ENCODE measurements around the gene ZRANB2. TPM values are rescaled to one million over a fixed set of nuclear protein-coding genes. Genes with fewer than 3 reads are reported as not detected.

Gene ZRANB2
- total RNA-seq, 2 donors from 2014 or later: 56.3 to 86.7 TPM

- H3K4me3 ChIP-seq: no peak overlapping the region
- no peak overlapping the region for H3K9ac ChIP-seq (ENCODE audit: low read depth in 2 of 2, low read length in 2 of 2)
- no peaks in the 10 kb centered on the region for H3K4me1 ChIP-seq
- intact Hi-C loops (cut with DNase I): no loop called here
- TF ChIP-seq CTCF (IDR thresholded peaks at IDR 0.05): no peak
- H3K27me3 ChIP-seq: peaks cover 19% of the 10 kb centered on the region
- no peak overlapping the region for H3K27ac ChIP-seq
- H3K9me3 ChIP-seq: no peaks in the 10 kb centered on the region
- H3K36me3 ChIP-seq: no peaks in the 10 kb centered on the region
- no peak for DNase-seq
These were observed 36.0 kb downstream of the ZRANB2 start for GRCh38 chr1:71044833-71045232.

GRCh38 chr1:71043065-71043464, 37.8 kb downstream of the ZRANB2 start:
- no peaks in the 10 kb centered on the region for H3K4me1 ChIP-seq
- H3K9me3 ChIP-seq: no peaks in the 10 kb centered on the region
- TF ChIP-seq CTCF (IDR thresholded peaks at IDR 0.05): no peak
- intact Hi-C loops (cut with DNase I): no loop called here
- peaks cover 18% of the 10 kb centered on the region for H3K27me3 ChIP-seq
- no peak overlapping the region for H3K4me3 ChIP-seq
- H3K36me3 ChIP-seq: no peaks in the 10 kb centered on the region
- DNase-seq: no peak
- H3K9ac ChIP-seq (ENCODE audit: low read depth in 2 of 2, low read length in 2 of 2): no peak overlapping the region
- H3K27ac ChIP-seq: no peak overlapping the region

- Histone ChIP-seq H3K27ac (no peak overlapping the region), H3K9me3 (no peaks in the 10 kb centered on the region), H3K4me3 (no peak overlapping the region), H3K27me3 (peaks cover 5% of the 10 kb centered on the region), H3K4me1 (no peaks in the 10 kb centered on the region), H3K9ac (ENCODE audit: low read depth in 2 of 2, low read length in 2 of 2) (no peak overlapping the region), H3K36me3 (no peaks in the 10 kb centered on the region)
- intact Hi-C loops (cut with DNase I): no loop called here
- no peak for DNase-seq
- TF ChIP-seq CTCF (IDR thresholded peaks at IDR 0.05): no peak
These were observed 39.0 kb downstream of the ZRANB2 start for GRCh38 chr1:71041806-71042205.

- no peak for TF ChIP-seq CTCF (IDR thresholded peaks at IDR 0.05)
- DNase-seq: no peak
- no peak overlapping the region for H3K27ac ChIP-seq
- H3K36me3 ChIP-seq: no peaks in the 10 kb centered on the region
- no peaks in the 10 kb centered on the region for H3K9me3 ChIP-seq
- H3K27me3 ChIP-seq: no peaks in the 10 kb centered on the region
- no peaks in the 10 kb centered on the region for H3K4me1 ChIP-seq
- no peak overlapping the region for H3K4me3 ChIP-seq
- no peak overlapping the region for H3K9ac ChIP-seq (ENCODE audit: low read depth in 2 of 2, low read length in 2 of 2)
- intact Hi-C loops (cut with DNase I): no loop called here
These were observed 41.1 kb downstream of the ZRANB2 start for GRCh38 chr1:71039661-71040262.

GRCh38 chr1:71038942-71039341, 41.9 kb downstream of the ZRANB2 start:
- Histone ChIP-seq H3K9ac (ENCODE audit: low read depth in 2 of 2, low read length in 2 of 2) (no peak overlapping the region), H3K27ac (no peak overlapping the region), H3K27me3 (no peaks in the 10 kb centered on the region), H3K4me1 (no peaks in the 10 kb centered on the region), H3K9me3 (no peaks in the 10 kb centered on the region), H3K4me3 (no peak overlapping the region), H3K36me3 (no peaks in the 10 kb centered on the region)
- intact Hi-C loops (cut with DNase I): no loop called here
- DNase-seq: no peak
- TF ChIP-seq CTCF (IDR thresholded peaks at IDR 0.05): no peak
